ENCODE data around the gene PANK1. TPM values are rescaled to one million over a fixed set of nuclear protein-coding genes. Genes with fewer than 3 reads are reported as not detected.

Gene PANK1
- total RNA-seq, 1 experiment from 2014 or later = 33.2 TPM

GRCh38 chr10:89615112-89615511 is 29.9 kb downstream of the PANK1 start:
- no peak overlapping the region for H4K8ac ChIP-seq (replicated peaks; ENCODE audit: insufficient read length, low read depth, low read length)
- H3K27ac ChIP-seq (ENCODE audit: insufficient read length, low read depth, low read length) = no peak overlapping the region
- no peak overlapping the region for H3K4me2 ChIP-seq (ENCODE audit: insufficient read depth, insufficient read length, low read length)
- no peak overlapping the region for H2AFZ ChIP-seq (ENCODE audit: low read length)
- no peak overlapping the region for H2BK12ac ChIP-seq (ENCODE audit: insufficient read length, low read depth, low read length)
- no peak overlapping the region for H3K18ac ChIP-seq (ENCODE audit: insufficient read length, low read depth, low read length)
- Mint-ChIP-seq H3K4me3 (no peak overlapping the region), H3K27ac (0 out of 7 replicates have a peak overlapping the region, but pooled peaks of 1 of the 3 experiments have one; percentile 1), H3K27me3 (ENCODE audit: low read depth) (no peaks in the 10 kb centered on the region), H3K9me3 (peaks cover 18 to 19% of the 10 kb centered on the region in 2 experiments), H3K36me3 (ENCODE audit: insufficient read depth in 1 of 3, low read depth in 3 of 3) (peaks cover 35 to 42% (median 37%) of the 10 kb centered on the region in 3 experiments), H3K4me1 (peaks cover 31 to 45% of the 10 kb centered on the region in 2 experiments)
- H3K9ac ChIP-seq (ENCODE audit: extremely low read depth, insufficient read length, low read length) = no peak overlapping the region
- H4K20me1 ChIP-seq (ENCODE audit: control insufficient read depth, insufficient read depth, insufficient read length) = no peaks in the 10 kb centered on the region
- H3K23me2 ChIP-seq (ENCODE audit: insufficient read length, low read depth, low read length, poor library complexity, severe bottlenecking) = no peaks in the 10 kb centered on the region
- no peak overlapping the region for H2AK5ac ChIP-seq (ENCODE audit: insufficient read length, low read length)
- peaks cover 4% of the 10 kb centered on the region for H3K79me1 ChIP-seq (ENCODE audit: insufficient read depth, low read depth, low read length, poor library complexity, severe bottlenecking)
- H3K14ac ChIP-seq (ENCODE audit: insufficient read depth, low read length) = no peak overlapping the region
- peaks cover 14% of the 10 kb centered on the region for H3K9me3 ChIP-seq (ENCODE audit: control insufficient read depth, low read depth, low read length)
- no peak overlapping the region for H3T11ph ChIP-seq (ENCODE audit: low read length)
- no peak overlapping the region for H2BK120ac ChIP-seq (ENCODE audit: low read depth, low read length, poor library complexity, severe bottlenecking)
- H2BK20ac ChIP-seq (ENCODE audit: low read depth, low read length, poor library complexity, severe bottlenecking) = no peak overlapping the region
- no peak overlapping the region for H3K4ac ChIP-seq (ENCODE audit: low read depth, low read length)
- no CpG with 5 or more reads among the region's 3 CpGs for WGBS (ENCODE audit: extremely low coverage, insufficient read length, low lambda C conversion rate)
- TF ChIP-seq, protein P1, sequence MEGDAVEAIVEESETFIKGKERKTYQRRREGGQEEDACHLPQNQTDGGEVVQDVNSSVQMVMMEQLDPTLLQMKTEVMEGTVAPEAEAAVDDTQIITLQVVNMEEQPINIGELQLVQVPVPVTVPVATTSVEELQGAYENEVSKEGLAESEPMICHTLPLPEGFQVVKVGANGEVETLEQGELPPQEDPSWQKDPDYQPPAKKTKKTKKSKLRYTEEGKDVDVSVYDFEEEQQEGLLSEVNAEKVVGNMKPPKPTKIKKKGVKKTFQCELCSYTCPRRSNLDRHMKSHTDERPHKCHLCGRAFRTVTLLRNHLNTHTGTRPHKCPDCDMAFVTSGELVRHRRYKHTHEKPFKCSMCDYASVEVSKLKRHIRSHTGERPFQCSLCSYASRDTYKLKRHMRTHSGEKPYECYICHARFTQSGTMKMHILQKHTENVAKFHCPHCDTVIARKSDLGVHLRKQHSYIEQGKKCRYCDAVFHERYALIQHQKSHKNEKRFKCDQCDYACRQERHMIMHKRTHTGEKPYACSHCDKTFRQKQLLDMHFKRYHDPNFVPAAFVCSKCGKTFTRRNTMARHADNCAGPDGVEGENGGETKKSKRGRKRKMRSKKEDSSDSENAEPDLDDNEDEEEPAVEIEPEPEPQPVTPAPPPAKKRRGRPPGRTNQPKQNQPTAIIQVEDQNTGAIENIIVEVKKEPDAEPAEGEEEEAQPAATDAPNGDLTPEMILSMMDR (conservative IDR thresholded peaks at IDR 0.05) = no peak
- H3K4me1 ChIP-seq (ENCODE audit: insufficient read depth, low read length) = peaks cover 8% of the 10 kb centered on the region; the same call in 1 of the 2 replicates
- H3K56ac ChIP-seq (ENCODE audit: insufficient read length, low read depth, low read length) = no peak overlapping the region
- no peak overlapping the region for H2BK5ac ChIP-seq (ENCODE audit: insufficient read length, low read length)
- no peaks in the 10 kb centered on the region for H3K27me3 ChIP-seq (ENCODE audit: insufficient read depth, low read length)
- no peak for DNase-seq
- H4K5ac ChIP-seq (ENCODE audit: insufficient read length, low read depth, low read length) = no peak overlapping the region
- H2BK15ac ChIP-seq (ENCODE audit: low read depth, low read length) = no peak overlapping the region
- no peak overlapping the region for H4K91ac ChIP-seq (ENCODE audit: insufficient read length, low read depth, low read length)
- H3K79me2 ChIP-seq (ENCODE audit: insufficient read depth, low read length) = peaks cover 3% of the 10 kb centered on the region; the same call in 1 of the 2 replicates
- H3K23ac ChIP-seq (ENCODE audit: insufficient read length, low read depth, low read length) = no peak overlapping the region

Measured in H9 (cell line).